ENCODE data around the gene PDZK1. TPM values are rescaled to one million over a fixed set of nuclear protein-coding genes. Genes with fewer than 3 reads are reported as not detected.

PDZK1 gene
- total and polyA plus RNA-seq, 2 of the 8 experiments (the other 6 are each of a cell fraction or from before 2014, with no cell fraction given): 0.17 TPM; not detected in 1

DNA sequence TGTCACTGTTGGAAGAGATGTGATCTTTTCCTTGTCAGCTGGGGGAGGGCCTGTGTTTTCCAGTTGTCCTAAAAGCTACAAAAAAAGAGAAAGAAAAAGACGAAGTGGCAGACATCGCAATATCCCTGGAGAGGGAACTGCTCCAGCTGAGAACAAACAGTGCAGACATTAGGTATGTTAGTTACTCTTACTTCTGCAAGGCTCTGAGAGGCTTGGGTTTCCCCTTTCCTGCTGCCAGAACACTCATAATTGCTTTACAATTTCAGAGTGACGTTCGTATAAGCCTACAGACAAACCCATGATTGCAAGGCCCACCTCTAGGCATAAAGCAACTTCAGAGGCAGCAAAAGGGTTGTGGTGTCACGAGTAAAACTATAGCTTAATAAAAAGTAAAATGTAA, 43.3 kb upstream of the PDZK1 start:
- no peak overlapping the region for H4K8ac ChIP-seq (ENCODE audit: extremely low read depth, insufficient read depth, low read length)
- 86% methylated on average over 5 of the region's 5 CpGs; no CpG with 5 or more reads in 1 of the 2 experiments for WGBS, 2 experiments (ENCODE audit: extremely low coverage in 1 of 2, insufficient coverage in 1 of 2, insufficient read length in 1 of 2, insufficient replicate concordance in 2 of 2, low coverage in 1 of 2, low lambda C conversion rate in 2 of 2, missing lambda C conversion rate in 1 of 2)
- H3K9ac ChIP-seq (replicated peaks in 1 of 4; ENCODE audit: extremely low read depth in 1 of 4, low read depth in 3 of 4, low read length in 3 of 4): no peak overlapping the region
- no peak overlapping the region for H2BK5ac ChIP-seq (ENCODE audit: low read depth, low read length)
- DNase-seq (ENCODE audit: low read depth in 1 of 2, low spot score in 2 of 2) (no peak), FAIRE-seq (no peak)
- no peak overlapping the region for H3K27ac ChIP-seq (ENCODE audit: low read depth, low read length)
- ChIA-PET POLR2A (ENCODE audit: partially characterized antibody) (no interaction called here), CTCF (ENCODE audit: partially characterized antibody) (no interaction called here)
- no peaks in the 10 kb centered on the region; the same call in 1 of the 2 replicates for H3K79me1 ChIP-seq (ENCODE audit: low read depth, low read length)
- H2BK12ac ChIP-seq (ENCODE audit: low read depth, low read length): no peak overlapping the region
- H3K18ac ChIP-seq (ENCODE audit: extremely low read depth, low read length): no peak overlapping the region
- no peak overlapping the region for H3K4me2 ChIP-seq (ENCODE audit: insufficient read depth in 1 of 2, low read depth in 2 of 2, low read length in 2 of 2)
- H3K9me3 ChIP-seq (ENCODE audit: insufficient read depth in 2 of 2, low read depth in 1 of 2, low read length in 1 of 2): no peaks in the 10 kb centered on the region
- no peak overlapping the region for H3K4ac ChIP-seq (replicated peaks; ENCODE audit: insufficient read length, low read depth, low read length)
- H3K36me3 ChIP-seq (ENCODE audit: control insufficient read depth in 2 of 4, insufficient read depth in 4 of 4, low read length in 3 of 4): peaks cover 3 to 15% (median 7%) of the 10 kb centered on the region in 4 experiments; a peak in 6 of 8 replicates
- H3K14ac ChIP-seq (ENCODE audit: insufficient read length): no peak overlapping the region
- no peaks in the 10 kb centered on the region for H3K27me3 ChIP-seq (replicated peaks in 1 of 4; ENCODE audit: control insufficient read depth in 3 of 4, extremely low read depth in 1 of 4, insufficient read depth in 3 of 4, low read length in 3 of 4)
- H3K56ac ChIP-seq (replicated peaks; ENCODE audit: insufficient read length, low read depth, low read length): no peak overlapping the region
- H3K4me1 ChIP-seq (replicated peaks in 1 of 4; ENCODE audit: control insufficient read depth in 3 of 4, insufficient read depth in 4 of 4, low read length in 3 of 4): no peaks in the 10 kb centered on the region
- H3K79me2 ChIP-seq (ENCODE audit: control insufficient read depth in 1 of 2, insufficient read depth in 2 of 2, low read length in 2 of 2): no peaks in the 10 kb centered on the region
- no peak overlapping the region for H2BK20ac ChIP-seq (ENCODE audit: low read length)
- H2BK120ac ChIP-seq (replicated peaks; ENCODE audit: low read depth, low read length): no peak overlapping the region
- H3K23me2 ChIP-seq (ENCODE audit: low read depth, low read length): no peaks in the 10 kb centered on the region
- no peak overlapping the region for H4K5ac ChIP-seq (ENCODE audit: insufficient read length, low read depth, low read length)
- H4K91ac ChIP-seq (replicated peaks; ENCODE audit: insufficient read length, low read length): no peak overlapping the region
- H4K20me1 ChIP-seq (replicated peaks in 1 of 2; ENCODE audit: control insufficient read depth in 1 of 2, insufficient read depth in 2 of 2, low read length in 2 of 2): no peaks in the 10 kb centered on the region
- H2AFZ ChIP-seq (ENCODE audit: low read length): no peak overlapping the region
- no peak overlapping the region for H2BK15ac ChIP-seq (ENCODE audit: low read length)
- TF ChIP-seq NRF1 (IDR thresholded peaks at IDR 0.05; ENCODE audit: low read depth, low read length) (no peak), KDM1A (IDR thresholded peaks at IDR 0.05; ENCODE audit: borderline replicate concordance, low read length) (no peak), CREB1 (IDR thresholded peaks at IDR 0.05) (no peak), CEBPB (IDR thresholded peaks at IDR 0.05; ENCODE audit: low read depth, low read length) (no peak)
- TF ChIP-seq, protein P1, sequence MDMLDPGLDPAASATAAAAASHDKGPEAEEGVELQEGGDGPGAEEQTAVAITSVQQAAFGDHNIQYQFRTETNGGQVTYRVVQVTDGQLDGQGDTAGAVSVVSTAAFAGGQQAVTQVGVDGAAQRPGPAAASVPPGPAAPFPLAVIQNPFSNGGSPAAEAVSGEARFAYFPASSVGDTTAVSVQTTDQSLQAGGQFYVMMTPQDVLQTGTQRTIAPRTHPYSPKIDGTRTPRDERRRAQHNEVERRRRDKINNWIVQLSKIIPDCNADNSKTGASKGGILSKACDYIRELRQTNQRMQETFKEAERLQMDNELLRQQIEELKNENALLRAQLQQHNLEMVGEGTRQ (IDR thresholded peaks at IDR 0.05; ENCODE audit: low read length): no peak
- no peak overlapping the region for H2AK5ac ChIP-seq (ENCODE audit: low read depth, low read length)
- no peak overlapping the region for H3K4me3 ChIP-seq (ENCODE audit: extremely low read depth in 1 of 4, insufficient read depth in 2 of 4, low read depth in 3 of 4, low read length in 4 of 4)
- H3K23ac ChIP-seq (ENCODE audit: insufficient read length): no peak overlapping the region
